ENCODE data around the gene YES1. TPM values are rescaled to one million over a fixed set of nuclear protein-coding genes. Genes with fewer than 3 reads are reported as not detected.
A peak's percentile ranks its signal among the peaks of the same experiment; 100 is the strongest.

Gene YES1
- polyA plus RNA-seq, 1 donor (not counting 4 experiments of a cell fraction or from before 2014, with no cell fraction given) = 22.9 TPM

DNA sequence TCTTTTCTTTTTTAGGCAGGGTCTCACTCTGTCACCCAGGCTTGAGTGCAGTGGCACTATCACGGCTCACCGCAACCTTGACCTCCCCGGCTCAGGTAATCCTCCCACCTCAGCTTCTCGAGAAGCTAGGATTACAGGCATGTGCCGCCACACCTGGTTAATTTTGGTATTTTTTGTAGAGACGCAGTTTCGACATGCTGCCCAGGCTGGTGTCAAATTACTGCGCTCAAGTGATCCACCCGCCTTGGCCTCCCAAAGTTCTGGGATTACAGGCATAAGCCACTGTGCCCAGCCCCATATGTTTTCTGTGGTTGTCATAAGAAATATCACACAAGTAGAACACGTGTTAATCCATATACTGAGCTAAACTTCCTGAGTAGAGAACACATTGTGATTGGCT is 114.2 kb downstream of the YES1 start:
- peaks cover 3 to 7% of the 10 kb centered on the region in 2 experiments for H3K36me3 ChIP-seq (ENCODE audit: control insufficient read depth in 2 of 2, extremely low read depth in 1 of 2, insufficient read depth in 2 of 2, low read length in 2 of 2)
- peaks cover 12% of the 10 kb centered on the region for H3K4me1 ChIP-seq (ENCODE audit: control insufficient read depth, extremely low read depth, insufficient read depth, low read length)
- H3K27ac ChIP-seq (ENCODE audit: control insufficient read depth, insufficient read depth, low read length) = no peak overlapping the region
- no peak overlapping the region for H3K4me2 ChIP-seq (ENCODE audit: control insufficient read depth, extremely low read depth, insufficient read depth, low read depth, low read length)
- H3K9me1 ChIP-seq (ENCODE audit: control insufficient read depth, extremely low read depth, insufficient read depth, low read length) = no peaks in the 10 kb centered on the region
- no peaks in the 10 kb centered on the region for H3K9me3 ChIP-seq (ENCODE audit: control insufficient read depth, low read depth, low read length)
- H3K79me2 ChIP-seq (ENCODE audit: control insufficient read depth, insufficient read depth, low read length) = peaks cover 3% of the 10 kb centered on the region
- DNase-seq (ENCODE audit: low read depth, low spot score) (no peak), FAIRE-seq (no peak)
- no peak overlapping the region for H2AFZ ChIP-seq (ENCODE audit: control insufficient read depth, low read length)
- H3K4me3 ChIP-seq (ENCODE audit: control insufficient read depth in 2 of 3, extremely low read depth in 1 of 3, insufficient read depth in 2 of 3, low read depth in 1 of 3, low read length in 3 of 3) = no peak overlapping the region
- TF ChIP-seq, protein P1, sequence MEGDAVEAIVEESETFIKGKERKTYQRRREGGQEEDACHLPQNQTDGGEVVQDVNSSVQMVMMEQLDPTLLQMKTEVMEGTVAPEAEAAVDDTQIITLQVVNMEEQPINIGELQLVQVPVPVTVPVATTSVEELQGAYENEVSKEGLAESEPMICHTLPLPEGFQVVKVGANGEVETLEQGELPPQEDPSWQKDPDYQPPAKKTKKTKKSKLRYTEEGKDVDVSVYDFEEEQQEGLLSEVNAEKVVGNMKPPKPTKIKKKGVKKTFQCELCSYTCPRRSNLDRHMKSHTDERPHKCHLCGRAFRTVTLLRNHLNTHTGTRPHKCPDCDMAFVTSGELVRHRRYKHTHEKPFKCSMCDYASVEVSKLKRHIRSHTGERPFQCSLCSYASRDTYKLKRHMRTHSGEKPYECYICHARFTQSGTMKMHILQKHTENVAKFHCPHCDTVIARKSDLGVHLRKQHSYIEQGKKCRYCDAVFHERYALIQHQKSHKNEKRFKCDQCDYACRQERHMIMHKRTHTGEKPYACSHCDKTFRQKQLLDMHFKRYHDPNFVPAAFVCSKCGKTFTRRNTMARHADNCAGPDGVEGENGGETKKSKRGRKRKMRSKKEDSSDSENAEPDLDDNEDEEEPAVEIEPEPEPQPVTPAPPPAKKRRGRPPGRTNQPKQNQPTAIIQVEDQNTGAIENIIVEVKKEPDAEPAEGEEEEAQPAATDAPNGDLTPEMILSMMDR (optimal IDR thresholded peaks at IDR 0.05 in 1 of 3, IDR thresholded peaks at IDR 0.05 in 1 of 3, conservative IDR thresholded peaks at IDR 0.05 in 1 of 3; ENCODE audit: extremely low read depth in 1 of 3, insufficient read depth in 2 of 3, low read length in 3 of 3) = peak in 1 of 3 experiments; percentile 6
- no peak for TF ChIP-seq EZH2 (IDR thresholded peaks at IDR 0.05; ENCODE audit: low read length)
- dilution Hi-C loops (cut with MboI; ENCODE audit: extremely low pct_ligation_motif_present, low sequenced_read_pairs) = no loop called here
- no peaks in the 10 kb centered on the region for H3K27me3 ChIP-seq (ENCODE audit: control insufficient read depth, extremely low read depth, insufficient read depth, low read length)
- H3K9ac ChIP-seq (ENCODE audit: control insufficient read depth, extremely low read depth, insufficient read depth, low read length) = no peak overlapping the region
- no peaks in the 10 kb centered on the region for H4K20me1 ChIP-seq (ENCODE audit: control insufficient read depth, extremely low read depth, insufficient read depth, low read length)

GRCh38 chr18:697012-697411 is 115.0 kb downstream of the YES1 start:
- Histone ChIP-seq H3K36me3 (ENCODE audit: control insufficient read depth in 2 of 2, extremely low read depth in 1 of 2, insufficient read depth in 2 of 2, low read length in 2 of 2) (peaks cover 7% of the 10 kb centered on the region in 2 experiments), H3K27ac (ENCODE audit: control insufficient read depth, insufficient read depth, low read length) (no peak overlapping the region)
- FAIRE-seq = no peak

More at GRCh38 chr18:697012-697411, 115.0 kb downstream of the YES1 start:
- Histone ChIP-seq H3K27me3 (ENCODE audit: control insufficient read depth, extremely low read depth, insufficient read depth, low read length) (no peaks in the 10 kb centered on the region), H3K9me1 (ENCODE audit: control insufficient read depth, extremely low read depth, insufficient read depth, low read length) (no peaks in the 10 kb centered on the region), H3K4me2 (ENCODE audit: control insufficient read depth, extremely low read depth, insufficient read depth, low read depth, low read length) (no peak overlapping the region), H3K79me2 (ENCODE audit: control insufficient read depth, insufficient read depth, low read length) (peaks cover 3% of the 10 kb centered on the region), H4K20me1 (ENCODE audit: control insufficient read depth, extremely low read depth, insufficient read depth, low read length) (no peaks in the 10 kb centered on the region), H3K9ac (ENCODE audit: control insufficient read depth, extremely low read depth, insufficient read depth, low read length) (no peak overlapping the region), H3K4me3 (ENCODE audit: control insufficient read depth in 2 of 3, extremely low read depth in 1 of 3, insufficient read depth in 2 of 3, low read depth in 1 of 3, low read length in 3 of 3) (no peak overlapping the region), H3K4me1 (ENCODE audit: control insufficient read depth, extremely low read depth, insufficient read depth, low read length) (peaks cover 7% of the 10 kb centered on the region), H2AFZ (ENCODE audit: control insufficient read depth, low read length) (no peak overlapping the region), H3K9me3 (ENCODE audit: control insufficient read depth, low read depth, low read length) (no peaks in the 10 kb centered on the region)
- no peak for TF ChIP-seq EZH2 (IDR thresholded peaks at IDR 0.05; ENCODE audit: low read length)
- TF ChIP-seq, protein P1 (optimal IDR thresholded peaks at IDR 0.05 in 1 of 3, IDR thresholded peaks at IDR 0.05 in 1 of 3, conservative IDR thresholded peaks at IDR 0.05 in 1 of 3; ENCODE audit: extremely low read depth in 1 of 3, insufficient read depth in 2 of 3, low read length in 3 of 3) = no peak
- dilution Hi-C loops (cut with MboI; ENCODE audit: extremely low pct_ligation_motif_present, low sequenced_read_pairs) = no loop called here
- no peak for DNase-seq (ENCODE audit: low read depth, low spot score)

All from keratinocyte (primary cell).